Nephron progenitor cell (in vitro differentiated cells): Measurements from ENCODE around the gene CLEC20A.

Experiments
- DNase-seq: peaks from one replicate; pipeline ENCODE4 v3.0.0; 2021
- H3K27ac Mint-ChIP-seq: 2 replicates; pipeline ENCODE4 v1.8.0; 2021; ENCODE audit warnings: mild to moderate bottlenecking, moderate library complexity, mixed read lengths
- H3K27me3 Mint-ChIP-seq: 2 replicates; pipeline ENCODE4 v1.8.0; 2021; ENCODE audit warnings: mild to moderate bottlenecking, low read depth, mixed read lengths; ENCODE audit not compliant: poor library complexity
- H3K36me3 Mint-ChIP-seq: 2 replicates; pipeline ENCODE4 v1.8.0; 2021; ENCODE audit warnings: low read depth, mixed read lengths
- H3K4me1 Mint-ChIP-seq: 2 replicates; pipeline ENCODE4 v1.8.0; 2021; ENCODE audit warnings: mixed read lengths
- H3K4me3 Mint-ChIP-seq: 2 replicates; pipeline ENCODE4 v1.8.0; 2021; ENCODE audit warnings: mild to moderate bottlenecking, moderate library complexity, mixed read lengths
- H3K9me3 Mint-ChIP-seq: 2 replicates; pipeline ENCODE4 v1.8.0; 2021; ENCODE audit warnings: mild to moderate bottlenecking, moderate library complexity, mixed read lengths
- CTCF ChIP-seq: fragments of 200-600 bp; sonication (generic); IDR thresholded peaks from 2 replicates; pipeline ENCODE4 v1.5.0; 2021; ENCODE audit warnings: antibody characterized with exemption

Gene CLEC20A

GRCh38 chr1:178537382-178538090 is 40.8 kb upstream of the CLEC20A start:
- H3K27ac Mint-ChIP-seq, result no peak overlapping the region
- peaks cover 19% of the 10 kb centered on the region for H3K27me3 Mint-ChIP-seq
- no peaks in the 10 kb centered on the region for H3K9me3 Mint-ChIP-seq
- H3K36me3 Mint-ChIP-seq, result no peaks in the 10 kb centered on the region
- no peak for TF ChIP-seq CTCF
- no peak for DNase-seq
- peaks cover 33% of the 10 kb centered on the region for H3K4me1 Mint-ChIP-seq
- H3K4me3 Mint-ChIP-seq, result no peak overlapping the region

- Mint-ChIP-seq H3K9me3 (no peaks in the 10 kb centered on the region), H3K27ac (no peak overlapping the region), H3K36me3 (no peaks in the 10 kb centered on the region), H3K4me3 (no peak overlapping the region), H3K27me3 (peaks cover 15% of the 10 kb centered on the region), H3K4me1 (peaks cover 36% of the 10 kb centered on the region)
- no peak for DNase-seq
- TF ChIP-seq CTCF, result no peak
Observed at GRCh38 chr1:178536844-178537371, 40.1 kb upstream of the CLEC20A start.

- Mint-ChIP-seq H3K27me3 (peaks cover 15% of the 10 kb centered on the region), H3K27ac (no peak overlapping the region), H3K4me1 (peaks cover 31% of the 10 kb centered on the region), H3K36me3 (no peaks in the 10 kb centered on the region), H3K9me3 (no peaks in the 10 kb centered on the region), H3K4me3 (no peak overlapping the region)
- TF ChIP-seq CTCF, result no peak
- no peak for DNase-seq
Observed at GRCh38 chr1:178536329-178536728, 39.6 kb upstream of the CLEC20A start.

DNA sequence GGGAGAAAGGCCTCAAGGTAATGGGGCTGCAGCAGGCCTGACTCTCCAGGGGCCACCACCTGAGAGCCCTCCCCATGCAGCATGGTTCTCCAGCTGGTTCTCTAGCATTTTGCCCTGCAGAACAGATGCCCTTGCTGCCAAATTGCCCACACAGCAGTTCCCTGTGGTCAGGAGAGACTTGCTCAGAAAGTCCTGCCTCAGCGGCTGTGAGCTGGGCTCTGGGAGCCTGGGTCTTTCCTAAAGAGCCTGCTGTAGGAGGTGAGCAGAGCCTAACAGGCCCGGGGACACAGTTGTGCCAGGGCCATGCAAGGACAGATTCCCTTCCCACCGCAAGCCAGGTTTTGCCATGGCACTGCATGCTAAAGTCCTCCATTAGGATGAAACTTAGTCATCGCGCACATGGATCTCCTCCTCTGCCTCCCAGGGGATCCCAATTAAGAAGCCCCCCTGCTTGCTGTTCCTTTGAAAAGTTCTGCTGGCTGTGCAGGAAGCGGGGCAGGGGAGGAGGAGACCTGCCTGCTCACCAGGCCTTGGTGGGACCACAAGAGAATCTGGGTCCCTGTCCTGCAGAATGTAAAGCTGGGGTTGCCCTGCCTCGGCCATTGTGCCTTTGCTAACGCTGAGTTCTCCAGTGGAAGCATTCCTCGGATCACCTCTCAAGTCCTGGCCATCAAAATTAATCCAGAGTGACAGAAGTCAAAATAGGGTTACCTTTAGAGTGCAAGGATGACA is 37.5 kb upstream of the CLEC20A start:
- Mint-ChIP-seq H3K4me1 (peaks cover 30% of the 10 kb centered on the region), H3K4me3 (no peak overlapping the region), H3K9me3 (no peaks in the 10 kb centered on the region), H3K27me3 (peaks cover 5% of the 10 kb centered on the region), H3K36me3 (no peaks in the 10 kb centered on the region), H3K27ac (no peak overlapping the region)
- no peak for TF ChIP-seq CTCF
- DNase-seq, result no peak

GRCh38 chr1:178533121-178533946 is 36.6 kb upstream of the CLEC20A start:
- DNase-seq, result no peak
- no peak for TF ChIP-seq CTCF
- no peak overlapping the region for H3K27ac Mint-ChIP-seq
- peaks cover 30% of the 10 kb centered on the region for H3K4me1 Mint-ChIP-seq
- H3K4me3 Mint-ChIP-seq, result no peak overlapping the region
- no peaks in the 10 kb centered on the region for H3K27me3 Mint-ChIP-seq
- H3K9me3 Mint-ChIP-seq, result no peaks in the 10 kb centered on the region
- H3K36me3 Mint-ChIP-seq, result no peaks in the 10 kb centered on the region
